DOHH2 (cell line): Measurements from ENCODE around the gene CCSER2.

Source experiments
- H3F3A ChIP-seq: fragments of 200-600 bp; sonication (generic), shearing (Covaris generic); 2 replicates; pipeline ENCODE4 v1.6.0; 2016; ENCODE audit warnings: antibody characterized with exemption, mild to moderate bottlenecking; ENCODE audit not compliant: control insufficient read depth, insufficient read depth
- H3K27ac ChIP-seq: fragments of 200-600 bp; sonication (generic); 2 replicates; pipeline ENCODE4 v1.5.1; 2014; ENCODE audit warnings: low read depth, mild to moderate bottlenecking, low read length, moderate library complexity
- H3K27me3 ChIP-seq: fragments of 200-600 bp; sonication (generic); 2 replicates; pipeline ENCODE4 v1.6.1; 2014; ENCODE audit warnings: mild to moderate bottlenecking, low read length, mixed read lengths; ENCODE audit not compliant: control insufficient read depth
- H3K36me3 ChIP-seq: fragments of 200-600 bp; sonication (generic); 2 replicates; pipeline ENCODE4 v1.6.1; 2014; ENCODE audit warnings: mild to moderate bottlenecking, low read length, moderate library complexity, mixed read lengths; ENCODE audit not compliant: control insufficient read depth
- H3K4me1 ChIP-seq: fragments of 200-600 bp; sonication (generic); 2 replicates; pipeline ENCODE4 v1.6.1; 2014; ENCODE audit warnings: mild to moderate bottlenecking, low read length, mixed read lengths; ENCODE audit not compliant: control insufficient read depth
- H3K4me2 ChIP-seq: fragments of 200-600 bp; sonication (generic); 2 replicates; pipeline ENCODE4 v1.6.0; 2014; ENCODE audit warnings: mild to moderate bottlenecking, low read length, moderate library complexity
- H3K4me3 ChIP-seq: fragments of 200-600 bp; sonication (generic); 2 replicates; pipeline ENCODE4 v1.5.1; 2014; ENCODE audit warnings: mild to moderate bottlenecking, low read length, mixed read lengths
- H3K79me2 ChIP-seq: fragments of 200-600 bp; sonication (generic); 2 replicates; pipeline ENCODE4 v1.6.1; 2014; ENCODE audit warnings: mild to moderate bottlenecking, low read length, mixed read lengths; ENCODE audit not compliant: control insufficient read depth
- H3K9me2 ChIP-seq: fragments of 200-600 bp; sonication (generic); replicated peaks from 2 replicates; pipeline ENCODE4 v1.6.1; 2014; ENCODE audit warnings: mild to moderate bottlenecking, low read length, mixed read lengths; ENCODE audit not compliant: control insufficient read depth
- H3K9me3 ChIP-seq: fragments of 200-600 bp; sonication (generic); 2 replicates; pipeline ENCODE4 v1.6.1; 2014; ENCODE audit warnings: antibody characterized with exemption, low read length, mixed read lengths; ENCODE audit not compliant: control insufficient read depth, insufficient read depth
- H4K20me1 ChIP-seq: fragments of 200-600 bp; sonication (generic); 2 replicates; pipeline ENCODE4 v1.6.0; 2014; ENCODE audit warnings: low read depth, mild to moderate bottlenecking, antibody characterized with exemption, low read length, moderate library complexity; ENCODE audit not compliant: control insufficient read depth, insufficient read depth
- CTCF ChIP-seq: fragments of 200-600 bp; sonication (generic); IDR thresholded peaks from one replicate; pipeline ENCODE4 v1.5.1; 2014; ENCODE audit warnings: antibody characterized with exemption, mild to moderate bottlenecking, low read depth, low read length; ENCODE audit not compliant: poor library complexity, severe bottlenecking
- EZH2phosphoT487 ChIP-seq: fragments of 200-600 bp; sonication (generic); IDR thresholded peaks from 2 replicates; pipeline ENCODE4 v1.6.1; 2017; ENCODE audit warnings: borderline replicate concordance, mild to moderate bottlenecking, antibody characterized with exemption, low read length, moderate library complexity, mixed read lengths

The CCSER2 gene

GRCh38 chr10:84398696-84399095, 70.3 kb downstream of the CCSER2 start:
- no peaks in the 10 kb centered on the region for H3K4me1 ChIP-seq
- H3K27me3 ChIP-seq = no peaks in the 10 kb centered on the region
- no peak overlapping the region for H3K27ac ChIP-seq
- H3K79me2 ChIP-seq = no peaks in the 10 kb centered on the region
- no peaks in the 10 kb centered on the region for H3K9me3 ChIP-seq
- no peaks in the 10 kb centered on the region for H3K9me2 ChIP-seq
- no peaks in the 10 kb centered on the region for H3F3A ChIP-seq
- no peaks in the 10 kb centered on the region for H4K20me1 ChIP-seq
- H3K4me2 ChIP-seq = no peak overlapping the region
- TF ChIP-seq CTCF (no peak), EZH2phosphoT487 (no peak)
- H3K36me3 ChIP-seq = no peaks in the 10 kb centered on the region
- H3K4me3 ChIP-seq = no peak overlapping the region

GRCh38 chr10:84401854-84402611, 73.6 kb downstream of the CCSER2 start:
- Histone ChIP-seq H3K9me3 (no peaks in the 10 kb centered on the region), H3K27me3 (no peaks in the 10 kb centered on the region), H3K9me2 (no peaks in the 10 kb centered on the region), H3K79me2 (no peaks in the 10 kb centered on the region), H3K27ac (no peak overlapping the region), H3K4me1 (no peaks in the 10 kb centered on the region), H3K4me2 (no peak overlapping the region), H3F3A (no peaks in the 10 kb centered on the region), H4K20me1 (no peaks in the 10 kb centered on the region), H3K36me3 (no peaks in the 10 kb centered on the region), H3K4me3 (no peak overlapping the region)
- TF ChIP-seq EZH2phosphoT487 = no peak
- no peak for TF ChIP-seq CTCF

- H3K9me3 ChIP-seq = no peaks in the 10 kb centered on the region
- H3K36me3 ChIP-seq = no peaks in the 10 kb centered on the region
- H3F3A ChIP-seq = no peaks in the 10 kb centered on the region
- H3K4me3 ChIP-seq = no peak overlapping the region
- no peaks in the 10 kb centered on the region for H3K27me3 ChIP-seq
- no peaks in the 10 kb centered on the region for H3K9me2 ChIP-seq
- no peaks in the 10 kb centered on the region for H4K20me1 ChIP-seq
- H3K79me2 ChIP-seq = no peaks in the 10 kb centered on the region
- H3K4me1 ChIP-seq = no peaks in the 10 kb centered on the region
- H3K4me2 ChIP-seq = no peak overlapping the region
- no peak for TF ChIP-seq EZH2phosphoT487
- TF ChIP-seq CTCF = no peak
- no peak overlapping the region for H3K27ac ChIP-seq
Observed at GRCh38 chr10:84404783-84405182, 76.4 kb downstream of the CCSER2 start.
